Kidney epithelial cell (primary cell): ENCODE data around the gene PNPLA6. TPM values are rescaled to one million over a fixed set of nuclear protein-coding genes. Genes with fewer than 3 reads are reported as not detected.
"Not testable (repeated sequence)": the region's sequence is repeated elsewhere in the genome, so short reads cannot be mapped to it uniquely, and the experiment has no call there.

Experiments
- DNase-seq: peaks from one replicate; pipeline ENCODE4 v3.0.0-alpha.2; 2010; ENCODE audit warnings: low read depth
- H3K27me3 ChIP-seq: 2 replicates; pipeline ENCODE4 v1.6.0; 2011; ENCODE audit warnings: low read length; ENCODE audit not compliant: control insufficient read depth, insufficient read depth
- H3K36me3 ChIP-seq: 2 replicates; pipeline ENCODE4 v1.5.1; 2011; ENCODE audit warnings: low read length; ENCODE audit not compliant: control insufficient read depth, insufficient read depth
- H3K4me3 ChIP-seq: 2 replicates; pipeline ENCODE4 v1.5.1; 2011; ENCODE audit warnings: low read depth, mild to moderate bottlenecking, control low read depth, low read length
- total RNA-seq: library from RNA; depleted of rRNA; stranded (reverse); fragments of >200 nt; gene quantifications from 2 replicates; pipeline ENCODE4 v1.2.3, GENCODE V29; 2015
- TF ChIP-seq, protein P1 (sequence below): IDR thresholded peaks from 2 replicates; pipeline ENCODE4 v1.5.1; 2011; ENCODE audit warnings: mild to moderate bottlenecking, moderate library complexity, low read length, control low read depth, inconsistent platforms; ENCODE audit not compliant: insufficient read depth, poor library complexity, severe bottlenecking

Gene PNPLA6
- total RNA-seq, 1 donor from 2014 or later = 134 TPM

GRCh38 chr19:7565332-7565731, 29.8 kb downstream of the PNPLA6 start:
- Histone ChIP-seq H3K4me3 (no peak overlapping the region), H3K27me3 (no peaks in the 10 kb centered on the region), H3K36me3 (no peaks in the 10 kb centered on the region)
- TF ChIP-seq, protein P1, sequence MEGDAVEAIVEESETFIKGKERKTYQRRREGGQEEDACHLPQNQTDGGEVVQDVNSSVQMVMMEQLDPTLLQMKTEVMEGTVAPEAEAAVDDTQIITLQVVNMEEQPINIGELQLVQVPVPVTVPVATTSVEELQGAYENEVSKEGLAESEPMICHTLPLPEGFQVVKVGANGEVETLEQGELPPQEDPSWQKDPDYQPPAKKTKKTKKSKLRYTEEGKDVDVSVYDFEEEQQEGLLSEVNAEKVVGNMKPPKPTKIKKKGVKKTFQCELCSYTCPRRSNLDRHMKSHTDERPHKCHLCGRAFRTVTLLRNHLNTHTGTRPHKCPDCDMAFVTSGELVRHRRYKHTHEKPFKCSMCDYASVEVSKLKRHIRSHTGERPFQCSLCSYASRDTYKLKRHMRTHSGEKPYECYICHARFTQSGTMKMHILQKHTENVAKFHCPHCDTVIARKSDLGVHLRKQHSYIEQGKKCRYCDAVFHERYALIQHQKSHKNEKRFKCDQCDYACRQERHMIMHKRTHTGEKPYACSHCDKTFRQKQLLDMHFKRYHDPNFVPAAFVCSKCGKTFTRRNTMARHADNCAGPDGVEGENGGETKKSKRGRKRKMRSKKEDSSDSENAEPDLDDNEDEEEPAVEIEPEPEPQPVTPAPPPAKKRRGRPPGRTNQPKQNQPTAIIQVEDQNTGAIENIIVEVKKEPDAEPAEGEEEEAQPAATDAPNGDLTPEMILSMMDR = no peak
- DNase-seq = no peak

DNA sequence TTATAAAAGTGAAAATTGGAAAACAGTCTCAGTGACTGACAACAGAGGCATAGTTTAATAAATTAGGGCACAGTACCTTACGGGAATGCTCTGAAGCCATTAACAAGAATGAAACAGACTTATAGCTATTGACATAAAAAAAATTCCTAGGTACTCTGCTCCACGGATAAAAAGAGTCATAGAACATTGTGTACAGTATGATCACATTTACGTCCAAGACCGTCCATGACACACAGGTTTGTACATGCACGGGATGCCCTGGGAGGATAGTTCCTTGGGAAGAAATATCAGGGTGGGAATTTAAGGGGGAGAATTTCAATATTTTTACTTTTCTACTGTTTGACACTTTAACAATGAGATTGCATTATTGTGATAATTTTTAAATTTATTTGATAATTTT, 35.2 kb downstream of the PNPLA6 start:
- H3K27me3 ChIP-seq = no peaks in the 10 kb centered on the region
- TF ChIP-seq, protein P1 = no peak
- no peaks in the 10 kb centered on the region for H3K36me3 ChIP-seq
- H3K4me3 ChIP-seq = no peak overlapping the region
- no peak for DNase-seq

DNA sequence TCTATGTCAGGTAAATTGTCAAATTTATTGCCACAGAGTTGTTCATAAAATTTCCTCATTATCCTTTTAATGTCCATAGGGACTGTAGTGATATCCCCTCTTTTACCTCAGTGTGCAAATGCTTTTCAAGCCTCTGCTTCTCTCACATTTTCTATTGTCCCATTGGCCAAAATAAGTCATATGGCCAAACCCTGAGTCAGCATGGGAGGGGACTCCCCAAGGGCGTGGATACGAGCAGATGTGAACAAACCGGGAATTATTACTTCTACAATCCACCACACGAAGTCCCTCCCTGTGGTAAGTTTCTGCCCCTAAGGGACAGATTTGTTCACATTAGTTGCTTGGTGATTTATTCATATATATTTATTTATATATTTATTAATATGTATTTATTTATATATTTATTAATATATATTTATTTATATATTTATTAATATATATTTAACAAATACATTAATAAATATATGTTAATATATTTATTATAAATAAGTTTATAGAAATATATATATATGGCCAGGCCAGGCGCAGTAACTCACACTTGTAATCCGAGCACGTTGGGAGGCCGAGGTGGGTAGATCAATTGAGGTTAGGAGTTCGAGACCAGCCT, 40.0 kb downstream of the PNPLA6 start:
- no peak for DNase-seq
- H3K27me3 ChIP-seq = peaks cover 6% of the 10 kb centered on the region

GRCh38 chr19:7577422-7577821, 41.9 kb downstream of the PNPLA6 start:
- not testable (repeated sequence) for H3K4me3 ChIP-seq, H3K27me3 ChIP-seq, DNase-seq, H3K36me3 ChIP-seq

More for the DNA sequence above, 40.0 kb downstream of the PNPLA6 start:
- TF ChIP-seq, protein P1 = no peak
- Histone ChIP-seq H3K4me3 (no peak overlapping the region), H3K36me3 (no peaks in the 10 kb centered on the region)

DNA sequence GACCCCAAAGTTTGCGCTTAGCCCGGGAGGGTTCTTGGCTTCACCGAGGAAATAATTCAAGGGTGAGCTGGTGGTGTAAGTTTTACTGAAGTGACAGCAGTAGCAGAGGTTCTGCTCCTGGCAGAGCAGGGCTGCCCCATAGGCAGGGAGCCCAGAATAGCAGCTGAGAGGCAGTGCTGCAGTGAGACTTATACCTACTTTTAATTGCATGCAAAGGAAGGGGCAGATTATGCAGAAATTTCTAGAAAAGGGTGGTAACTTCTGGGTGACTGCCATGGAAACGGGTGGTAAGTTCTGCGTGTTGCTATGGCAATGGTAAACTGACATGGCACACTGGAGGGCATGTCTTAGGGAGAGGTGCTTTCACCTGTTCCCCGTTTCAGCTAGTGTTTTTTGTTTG, 42.6 kb downstream of the PNPLA6 start:
- no peak overlapping the region for H3K4me3 ChIP-seq
- TF ChIP-seq, protein P1 = no peak
- DNase-seq = no peak
- peaks cover 6% of the 10 kb centered on the region for H3K27me3 ChIP-seq
- no peaks in the 10 kb centered on the region for H3K36me3 ChIP-seq

DNA sequence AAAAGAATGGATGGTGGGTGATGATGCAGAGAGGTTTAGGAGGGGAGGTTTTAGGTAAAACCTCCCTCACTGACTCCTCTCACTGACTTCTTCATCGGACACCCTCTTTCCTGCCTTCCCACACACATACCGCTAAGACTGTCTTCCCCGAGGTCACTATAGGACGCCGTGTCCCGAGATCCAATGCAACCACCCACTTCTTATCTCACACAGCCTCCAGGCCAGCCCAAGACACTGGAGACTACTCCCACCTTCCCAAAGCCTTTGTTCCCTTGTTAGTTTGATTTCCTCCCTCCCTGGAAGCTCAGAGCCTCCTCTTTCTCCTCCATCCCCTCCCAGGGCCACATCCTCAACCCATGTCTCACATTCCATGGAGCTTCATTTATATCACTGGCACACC, 43.7 kb downstream of the PNPLA6 start:
- TF ChIP-seq, protein P1 = no peak
- Histone ChIP-seq H3K4me3 (no peak overlapping the region), H3K36me3 (no peaks in the 10 kb centered on the region), H3K27me3 (peaks cover 6% of the 10 kb centered on the region)
- DNase-seq = no peak
